ENCODE data around the gene DSCAM.

GRCh38 chr21:40257342-40257741, 589.6 kb downstream of the DSCAM start:
- TF ChIP-seq EZH2phosphoT487 (conservative IDR thresholded peaks at IDR 0.05; ENCODE audit: low read length) (no peak), CTCF (IDR thresholded peaks at IDR 0.05; ENCODE audit: insufficient read depth, low read length, poor library complexity, severe bottlenecking) (no peak)

All from SU-DHL-6 (cell line).